Measurements from ENCODE around the gene FEV. TPM values are rescaled to one million over a fixed set of nuclear protein-coding genes. Genes with fewer than 3 reads are reported as not detected.

FEV gene
- polyA plus RNA-seq, 1 donor: 11.9 TPM

- Histone ChIP-seq H3K4me3 (ENCODE audit: low read length) (peak overlapping the region; percentile 21), H3K27me3 (ENCODE audit: control insufficient read depth, insufficient read depth, low read length) (peaks cover 90% of the 10 kb centered on the region), H3K4me1 (ENCODE audit: control insufficient read depth, insufficient read depth, low read length) (no peaks in the 10 kb centered on the region), H3K9me3 (ENCODE audit: control insufficient read depth, low read depth, low read length) (peaks cover 7% of the 10 kb centered on the region), H3K27ac (ENCODE audit: low read length) (peak overlapping the region; percentile 29), H3K36me3 (ENCODE audit: control insufficient read depth, insufficient read depth, low read length) (no peaks in the 10 kb centered on the region)
- no peak for DNase-seq
- no CpG with 5 or more reads among the region's 87 CpGs for WGBS (ENCODE audit: insufficient coverage, low lambda C conversion rate)
Observed at GRCh38 chr2:218960309-218961165, 24.4 kb downstream of the FEV start.

- DNase-seq: no peak
- WGBS (ENCODE audit: insufficient coverage, low lambda C conversion rate): no CpG with 5 or more reads among the region's 67 CpGs
- H3K27me3 ChIP-seq (ENCODE audit: control insufficient read depth, insufficient read depth, low read length): peaks cover 94% of the 10 kb centered on the region
- H3K27ac ChIP-seq (ENCODE audit: low read length): no peak overlapping the region
- H3K9me3 ChIP-seq (ENCODE audit: control insufficient read depth, low read depth, low read length): peaks cover 7% of the 10 kb centered on the region
- no peak overlapping the region for H3K4me3 ChIP-seq (ENCODE audit: low read length)
- H3K36me3 ChIP-seq (ENCODE audit: control insufficient read depth, insufficient read depth, low read length): no peaks in the 10 kb centered on the region
- no peaks in the 10 kb centered on the region for H3K4me1 ChIP-seq (ENCODE audit: control insufficient read depth, insufficient read depth, low read length)
Observed at GRCh38 chr2:218959761-218960308, 25.1 kb downstream of the FEV start.

GRCh38 chr2:218959141-218959731, 25.7 kb downstream of the FEV start, which contains the start of gene CDK5R2:
CDK5R2 (plus strand) TSS chr2:218959666; CDS start chr2:218959821, 155 bp downstream.
- WGBS (ENCODE audit: insufficient coverage, low lambda C conversion rate): no CpG with 5 or more reads among the region's 37 CpGs
- DNase-seq: peak; percentile 61 to 81
- H3K27me3 ChIP-seq (ENCODE audit: control insufficient read depth, insufficient read depth, low read length): peaks cover 94% of the 10 kb centered on the region
- peak within 1 kb of the TSS; percentile 26 for H3K4me3 ChIP-seq (ENCODE audit: low read length)
- H3K36me3 ChIP-seq (ENCODE audit: control insufficient read depth, insufficient read depth, low read length): no peaks in the 10 kb centered on the region
- H3K27ac ChIP-seq (ENCODE audit: low read length): peak within 1 kb of the TSS; percentile 29
- no peaks in the 10 kb centered on the region for H3K4me1 ChIP-seq (ENCODE audit: control insufficient read depth, insufficient read depth, low read length)
- peaks cover 7% of the 10 kb centered on the region for H3K9me3 ChIP-seq (ENCODE audit: control insufficient read depth, low read depth, low read length)

GRCh38 chr2:218958276-218958675, 26.7 kb downstream of the FEV start:
- H3K36me3 ChIP-seq (ENCODE audit: control insufficient read depth, insufficient read depth, low read length): no peaks in the 10 kb centered on the region
- no peak overlapping the region for H3K27ac ChIP-seq (ENCODE audit: low read length)
- no peak overlapping the region for H3K4me3 ChIP-seq (ENCODE audit: low read length)
- no peaks in the 10 kb centered on the region for H3K4me1 ChIP-seq (ENCODE audit: control insufficient read depth, insufficient read depth, low read length)
- H3K27me3 ChIP-seq (ENCODE audit: control insufficient read depth, insufficient read depth, low read length): peaks cover 88% of the 10 kb centered on the region
- H3K9me3 ChIP-seq (ENCODE audit: control insufficient read depth, low read depth, low read length): peaks cover 7% of the 10 kb centered on the region
- no CpG with 5 or more reads among the region's 1 CpG for WGBS (ENCODE audit: insufficient coverage, low lambda C conversion rate)
- DNase-seq: no peak

- Histone ChIP-seq H3K27me3 (ENCODE audit: control insufficient read depth, insufficient read depth, low read length) (peaks cover 84% of the 10 kb centered on the region), H3K4me3 (ENCODE audit: low read length) (no peak overlapping the region), H3K36me3 (ENCODE audit: control insufficient read depth, insufficient read depth, low read length) (no peaks in the 10 kb centered on the region), H3K9me3 (ENCODE audit: control insufficient read depth, low read depth, low read length) (peaks cover 5% of the 10 kb centered on the region), H3K4me1 (ENCODE audit: control insufficient read depth, insufficient read depth, low read length) (no peaks in the 10 kb centered on the region), H3K27ac (ENCODE audit: low read length) (no peak overlapping the region)
- no CpG with 5 or more reads among the region's 4 CpGs for WGBS (ENCODE audit: insufficient coverage, low lambda C conversion rate)
- DNase-seq: no peak
Observed at GRCh38 chr2:218957671-218958070, 27.3 kb downstream of the FEV start.

GRCh38 chr2:218956039-218956438, 28.9 kb downstream of the FEV start:
- WGBS (ENCODE audit: insufficient coverage, low lambda C conversion rate): no CpG with 5 or more reads among the region's 1 CpG
- Histone ChIP-seq H3K9me3 (ENCODE audit: control insufficient read depth, low read depth, low read length) (peaks cover 3% of the 10 kb centered on the region), H3K36me3 (ENCODE audit: control insufficient read depth, insufficient read depth, low read length) (no peaks in the 10 kb centered on the region), H3K27ac (ENCODE audit: low read length) (no peak overlapping the region), H3K4me3 (ENCODE audit: low read length) (no peak overlapping the region), H3K4me1 (ENCODE audit: control insufficient read depth, insufficient read depth, low read length) (no peaks in the 10 kb centered on the region), H3K27me3 (ENCODE audit: control insufficient read depth, insufficient read depth, low read length) (peaks cover 76% of the 10 kb centered on the region)
- DNase-seq: no peak

GRCh38 chr2:218954541-218955300, 30.3 kb downstream of the FEV start:
- Histone ChIP-seq H3K27ac (ENCODE audit: low read length) (no peak overlapping the region), H3K27me3 (ENCODE audit: control insufficient read depth, insufficient read depth, low read length) (peaks cover 72% of the 10 kb centered on the region), H3K9me3 (ENCODE audit: control insufficient read depth, low read depth, low read length) (no peaks in the 10 kb centered on the region), H3K4me1 (ENCODE audit: control insufficient read depth, insufficient read depth, low read length) (no peaks in the 10 kb centered on the region), H3K36me3 (ENCODE audit: control insufficient read depth, insufficient read depth, low read length) (no peaks in the 10 kb centered on the region), H3K4me3 (ENCODE audit: low read length) (no peak overlapping the region)
- DNase-seq: no peak
- 83% methylated on average over 1 of the region's 8 CpGs for WGBS (ENCODE audit: insufficient coverage, low lambda C conversion rate)

- Histone ChIP-seq H3K27ac (ENCODE audit: low read length) (no peak overlapping the region), H3K4me3 (ENCODE audit: low read length) (no peak overlapping the region), H3K4me1 (ENCODE audit: control insufficient read depth, insufficient read depth, low read length) (no peaks in the 10 kb centered on the region), H3K9me3 (ENCODE audit: control insufficient read depth, low read depth, low read length) (no peaks in the 10 kb centered on the region), H3K36me3 (ENCODE audit: control insufficient read depth, insufficient read depth, low read length) (no peaks in the 10 kb centered on the region), H3K27me3 (ENCODE audit: control insufficient read depth, insufficient read depth, low read length) (peaks cover 69% of the 10 kb centered on the region)
- no CpG with 5 or more reads among the region's 18 CpGs for WGBS (ENCODE audit: insufficient coverage, low lambda C conversion rate)
- DNase-seq: no peak
Observed at GRCh38 chr2:218953366-218953954, 31.5 kb downstream of the FEV start.

- H3K4me3 ChIP-seq (ENCODE audit: low read length): no peak overlapping the region
- no peaks in the 10 kb centered on the region for H3K36me3 ChIP-seq (ENCODE audit: control insufficient read depth, insufficient read depth, low read length)
- no peak for DNase-seq
- H3K9me3 ChIP-seq (ENCODE audit: control insufficient read depth, low read depth, low read length): no peaks in the 10 kb centered on the region
- no peak overlapping the region for H3K27ac ChIP-seq (ENCODE audit: low read length)
- peaks cover 59% of the 10 kb centered on the region for H3K27me3 ChIP-seq (ENCODE audit: control insufficient read depth, insufficient read depth, low read length)
- WGBS (ENCODE audit: insufficient coverage, low lambda C conversion rate): 100% methylated on average over 3 of the region's 7 CpGs
- no peaks in the 10 kb centered on the region for H3K4me1 ChIP-seq (ENCODE audit: control insufficient read depth, insufficient read depth, low read length)
Observed at GRCh38 chr2:218952160-218952559, 32.8 kb downstream of the FEV start.

- H3K9me3 ChIP-seq (ENCODE audit: control insufficient read depth, low read depth, low read length): no peaks in the 10 kb centered on the region
- no CpG with 5 or more reads among the region's 1 CpG for WGBS (ENCODE audit: insufficient coverage, low lambda C conversion rate)
- no peak overlapping the region for H3K27ac ChIP-seq (ENCODE audit: low read length)
- peaks cover 41% of the 10 kb centered on the region for H3K27me3 ChIP-seq (ENCODE audit: control insufficient read depth, insufficient read depth, low read length)
- no peaks in the 10 kb centered on the region for H3K4me1 ChIP-seq (ENCODE audit: control insufficient read depth, insufficient read depth, low read length)
- H3K36me3 ChIP-seq (ENCODE audit: control insufficient read depth, insufficient read depth, low read length): no peaks in the 10 kb centered on the region
- no peak for DNase-seq
- H3K4me3 ChIP-seq (ENCODE audit: low read length): no peak overlapping the region
Observed at GRCh38 chr2:218946621-218947020, 38.4 kb downstream of the FEV start.

Measured in large intestine (tissue), 3 donors.